GM12801 (cell line): ENCODE results near the gene APOD.

Source experiments
- TF ChIP-seq, protein P1 (sequence below): IDR thresholded peaks from one replicate; pipeline ENCODE4 v1.5.1; 2011; ENCODE audit warnings: control low read depth; ENCODE audit not compliant: insufficient read length; ENCODE audit errors: extremely low read depth

Gene APOD

DNA sequence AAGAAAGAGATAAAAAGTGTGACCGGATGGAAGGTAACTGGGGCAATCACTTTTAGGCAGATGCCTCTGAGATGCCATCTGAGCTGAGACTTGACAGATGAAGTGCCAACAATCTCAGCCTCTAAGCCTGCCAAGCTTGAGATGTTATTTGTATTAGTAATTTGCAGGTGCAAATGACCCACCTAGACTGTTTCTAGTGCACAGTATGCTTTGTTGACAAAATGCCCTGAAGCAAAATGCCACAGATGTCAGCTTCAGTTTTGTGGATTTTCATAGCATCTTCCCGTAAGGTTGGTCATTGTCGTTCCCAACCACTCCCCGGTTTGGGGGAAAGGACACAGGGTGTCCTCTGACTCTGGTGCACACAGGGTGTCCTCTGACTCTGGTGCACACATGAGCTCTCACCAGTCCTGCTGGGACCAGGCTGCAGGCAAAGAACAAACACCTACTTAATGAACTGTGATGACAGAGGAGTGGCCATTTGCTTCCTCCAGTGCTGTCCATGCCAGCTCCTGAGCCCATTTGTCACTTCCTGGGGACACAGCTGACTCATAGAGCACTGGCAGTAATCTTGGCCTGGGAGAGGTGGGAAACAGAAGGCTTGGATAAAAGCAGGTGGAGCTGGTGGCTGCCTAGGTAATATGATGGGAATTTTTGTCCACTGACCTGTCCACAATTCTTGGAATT is 23.9 kb downstream of the APOD start:
- TF ChIP-seq, protein P1, sequence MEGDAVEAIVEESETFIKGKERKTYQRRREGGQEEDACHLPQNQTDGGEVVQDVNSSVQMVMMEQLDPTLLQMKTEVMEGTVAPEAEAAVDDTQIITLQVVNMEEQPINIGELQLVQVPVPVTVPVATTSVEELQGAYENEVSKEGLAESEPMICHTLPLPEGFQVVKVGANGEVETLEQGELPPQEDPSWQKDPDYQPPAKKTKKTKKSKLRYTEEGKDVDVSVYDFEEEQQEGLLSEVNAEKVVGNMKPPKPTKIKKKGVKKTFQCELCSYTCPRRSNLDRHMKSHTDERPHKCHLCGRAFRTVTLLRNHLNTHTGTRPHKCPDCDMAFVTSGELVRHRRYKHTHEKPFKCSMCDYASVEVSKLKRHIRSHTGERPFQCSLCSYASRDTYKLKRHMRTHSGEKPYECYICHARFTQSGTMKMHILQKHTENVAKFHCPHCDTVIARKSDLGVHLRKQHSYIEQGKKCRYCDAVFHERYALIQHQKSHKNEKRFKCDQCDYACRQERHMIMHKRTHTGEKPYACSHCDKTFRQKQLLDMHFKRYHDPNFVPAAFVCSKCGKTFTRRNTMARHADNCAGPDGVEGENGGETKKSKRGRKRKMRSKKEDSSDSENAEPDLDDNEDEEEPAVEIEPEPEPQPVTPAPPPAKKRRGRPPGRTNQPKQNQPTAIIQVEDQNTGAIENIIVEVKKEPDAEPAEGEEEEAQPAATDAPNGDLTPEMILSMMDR = no peak

DNA sequence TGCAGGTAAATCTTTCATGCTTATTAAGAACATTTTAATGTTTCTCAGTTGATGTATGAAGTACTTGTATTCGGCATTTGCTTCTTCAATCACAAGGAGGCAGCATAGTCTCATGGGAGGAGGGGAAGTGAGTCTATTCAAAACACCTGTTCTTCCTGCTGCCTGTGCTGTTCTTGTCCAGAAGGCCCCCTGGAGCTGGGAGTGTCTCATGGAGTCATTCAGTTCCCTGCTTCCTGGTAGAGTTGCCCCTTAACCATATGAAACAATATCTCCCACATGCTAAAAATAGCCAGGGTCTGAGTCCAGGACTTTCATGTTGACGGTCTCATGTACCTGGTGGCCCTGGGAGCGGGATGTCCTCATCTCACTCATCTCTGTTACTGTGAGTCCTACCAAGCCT is 25.1 kb downstream of the APOD start:
- TF ChIP-seq, protein P1 = no peak

DNA sequence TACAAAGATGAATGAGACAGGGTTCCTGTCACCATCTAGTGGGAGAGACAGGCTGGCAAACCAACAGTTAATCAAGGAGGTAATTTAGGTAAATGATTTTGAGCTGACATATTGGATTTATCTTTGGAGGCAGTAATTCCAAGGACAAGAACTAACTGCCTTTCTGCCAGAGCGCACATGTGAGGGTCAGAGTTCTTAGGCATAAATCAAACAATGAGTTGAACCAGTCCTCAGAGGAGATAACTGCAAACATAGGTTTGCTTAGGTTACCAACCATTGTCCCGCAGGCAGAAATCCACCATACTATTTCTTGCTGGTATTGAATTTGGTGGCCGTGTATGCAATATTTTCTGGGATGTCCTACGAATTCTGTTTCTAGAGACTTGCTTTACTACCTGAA is 26.4 kb downstream of the APOD start:
- TF ChIP-seq, protein P1 = no peak

DNA sequence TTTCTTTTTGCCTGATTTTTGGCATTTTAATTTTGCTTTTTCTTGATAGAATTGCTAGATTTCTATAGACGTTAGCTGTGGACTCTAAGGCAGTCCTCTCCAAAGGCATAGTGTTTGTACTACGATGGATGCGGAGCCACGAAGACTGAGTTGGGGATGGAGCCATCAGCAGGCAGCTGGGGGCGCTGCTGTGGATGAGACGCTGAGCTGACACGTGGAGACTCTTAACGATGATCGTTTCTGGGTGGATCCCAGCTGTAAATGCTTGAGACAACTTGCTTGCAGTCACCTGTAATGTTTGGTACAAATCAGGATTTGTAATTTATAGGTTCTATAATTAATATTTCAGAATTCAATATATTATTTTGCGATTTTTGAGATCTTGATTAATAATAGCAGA is 27.4 kb downstream of the APOD start:
- TF ChIP-seq, protein P1 = no peak

DNA sequence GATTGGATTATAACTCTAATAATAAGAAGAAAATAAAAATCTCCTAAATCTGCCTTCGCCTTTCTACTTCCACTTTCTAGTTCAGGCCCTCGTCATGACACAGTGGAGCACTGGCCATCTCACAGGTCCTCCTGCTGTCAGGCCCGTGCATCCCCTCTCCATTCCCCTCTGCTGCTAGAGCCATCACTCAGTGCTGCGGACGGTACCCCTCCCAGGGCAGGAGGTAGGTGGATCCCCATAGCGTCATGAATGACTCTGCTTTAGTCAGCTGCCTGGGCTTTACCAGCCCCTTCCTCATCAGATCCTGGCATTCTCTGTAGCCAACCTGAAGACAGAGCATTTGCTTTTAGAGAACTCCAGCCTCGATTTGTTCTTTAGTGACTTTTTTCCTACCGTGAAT is 28.6 kb downstream of the APOD start:
- TF ChIP-seq, protein P1 = no peak

DNA sequence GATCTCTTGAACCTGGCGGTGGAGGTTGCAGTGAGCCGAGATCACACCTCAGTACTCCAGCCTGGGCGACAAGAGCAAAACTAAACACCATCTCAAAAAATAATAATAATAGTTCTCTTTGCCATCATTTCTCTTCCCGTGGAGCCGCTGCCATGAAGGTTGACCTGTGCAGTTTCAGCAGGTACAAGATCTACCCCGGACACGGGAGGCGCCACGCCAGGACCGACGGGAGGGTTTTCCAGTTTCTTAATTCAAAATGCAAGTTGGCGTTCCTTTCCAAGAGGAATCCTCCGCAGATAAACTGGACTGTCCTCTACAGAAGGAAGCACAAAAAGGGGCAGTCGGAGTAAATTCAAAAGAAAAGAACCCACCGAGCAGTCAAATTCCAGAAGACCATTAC is 29.3 kb downstream of the APOD start:
- TF ChIP-seq, protein P1 = no peak

DNA sequence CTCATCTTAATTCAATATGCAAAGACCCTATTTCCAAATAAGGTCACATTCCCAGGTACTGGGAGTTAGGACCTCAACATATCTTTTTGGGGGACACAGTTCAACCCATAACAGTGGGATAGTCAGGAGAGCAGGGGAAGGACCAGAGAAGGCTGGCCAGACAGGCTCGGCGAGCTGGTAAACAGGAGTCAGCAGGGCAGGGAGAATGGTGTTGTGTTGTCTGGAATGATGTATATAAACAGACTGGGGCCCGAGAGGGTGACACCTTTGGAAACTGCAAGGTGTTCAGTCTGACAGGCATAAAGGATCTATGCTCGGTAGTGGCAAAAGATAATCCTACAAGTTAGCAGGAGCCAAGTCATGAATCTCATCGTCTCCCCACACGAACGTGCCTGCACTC is 30.5 kb downstream of the APOD start:
- TF ChIP-seq, protein P1 = no peak
